ENCODE results near the gene ZBTB20. TPM values are rescaled to one million over a fixed set of nuclear protein-coding genes. Genes with fewer than 3 reads are reported as not detected.

ZBTB20 gene
- total and polyA plus RNA-seq, 10 of the 15 experiments (the other 5 are each of a cell fraction or from before 2014, with no cell fraction given), result 0.20 to 5.5 (median 2.2) TPM

DNA sequence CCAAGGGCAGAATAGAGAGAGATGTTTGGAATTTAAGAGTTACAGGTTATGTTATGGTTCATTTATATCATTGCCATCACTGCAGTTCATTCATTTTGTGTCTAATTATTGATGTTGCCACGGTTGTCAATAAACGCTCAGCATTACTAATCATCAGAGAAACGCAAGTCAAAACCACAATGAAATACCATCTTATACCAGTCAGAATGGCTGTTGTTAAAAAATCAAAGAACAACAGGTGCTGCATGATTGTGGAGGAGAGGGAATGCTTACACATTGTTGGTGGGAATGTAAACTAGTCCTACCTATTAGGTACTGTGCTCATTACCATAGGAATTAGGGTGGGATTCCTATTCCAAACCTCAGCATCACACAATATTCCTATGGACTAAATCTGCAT is 502.7 kb downstream of the ZBTB20 start:
- WGBS (ENCODE audit: insufficient coverage, insufficient replicate concordance, low lambda C conversion rate, missing lambda C conversion rate), result 90% methylated on average over 3 of the region's 3 CpGs
- intact Hi-C loops (cut with micrococcal nuclease; ENCODE audit: unreplicated experiment) (no loop called here), in situ Hi-C loops (cut with MboI) (no loop called here)
- FAIRE-seq (no peak), DNase-seq (ENCODE audit: low read depth, low spot score) (no peak), ATAC-seq (no peak)
- H3K27me3 ChIP-seq (replicated peaks in 1 of 2; ENCODE audit: control insufficient read depth in 2 of 2, insufficient read depth in 2 of 2, low read length in 1 of 2), result no peaks in the 10 kb centered on the region
- ChIA-PET RAD21 (ENCODE audit: unreplicated experiment) (no interaction called here), SMC1A (ENCODE audit: uncharacterized antibody, unreplicated experiment) (interaction anchor here (0.7 kb wide), 1 partner anchor 26 kb away, joined by 3 read pairs; no protein-coding TSS in a partner anchor), CTCF (no interaction called here), POLR2A (no interaction called here)
- no peaks in the 10 kb centered on the region for H4K20me1 ChIP-seq (ENCODE audit: control insufficient read depth, insufficient read depth)
- no peaks in the 10 kb centered on the region for H3K4me1 ChIP-seq (ENCODE audit: control insufficient read depth, insufficient read depth, low read length)
- no peak overlapping the region for H3K4me2 ChIP-seq (ENCODE audit: control insufficient read depth, insufficient read depth)
- H2AFZ ChIP-seq (ENCODE audit: control insufficient read depth, low read depth, low read length), result no peak overlapping the region
- TF ChIP-seq IRF4 (IDR thresholded peaks at IDR 0.05; ENCODE audit: low read depth, low read length) (no peak), JUND (IDR thresholded peaks at IDR 0.05; ENCODE audit: low read depth, low read length) (no peak), SMAD1 (IDR thresholded peaks at IDR 0.05; ENCODE audit: low read depth, partially characterized antibody) (no peak), KAT2A (conservative IDR thresholded peaks at IDR 0.05; ENCODE audit: control insufficient read depth, low read depth, low read length) (no peak), CBX3 (IDR thresholded peaks at IDR 0.05; ENCODE audit: borderline replicate concordance, low read depth) (no peak), TARDBP (IDR thresholded peaks at IDR 0.05; ENCODE audit: borderline replicate concordance) (no peak), BMI1 (IDR thresholded peaks at IDR 0.05; ENCODE audit: borderline replicate concordance) (no peak), EZH2 (IDR thresholded peaks at IDR 0.05; ENCODE audit: borderline replicate concordance, control insufficient read depth, low read depth, low read length) (no peak), ATF7 (IDR thresholded peaks at IDR 0.05; ENCODE audit: low read depth) (no peak), JUNB (IDR thresholded peaks at IDR 0.05) (no peak), CHD1 (IDR thresholded peaks at IDR 0.05; ENCODE audit: low read depth, low read length) (no peak), POLR2A (IDR thresholded peaks at IDR 0.05; ENCODE audit: low read depth, low read length) (no peak), CREM (IDR thresholded peaks at IDR 0.05; ENCODE audit: low read depth) (no peak), FOS (IDR thresholded peaks at IDR 0.05; ENCODE audit: borderline replicate concordance, extremely low read depth, insufficient read length) (no peak)
- TF ChIP-seq, protein P1, sequence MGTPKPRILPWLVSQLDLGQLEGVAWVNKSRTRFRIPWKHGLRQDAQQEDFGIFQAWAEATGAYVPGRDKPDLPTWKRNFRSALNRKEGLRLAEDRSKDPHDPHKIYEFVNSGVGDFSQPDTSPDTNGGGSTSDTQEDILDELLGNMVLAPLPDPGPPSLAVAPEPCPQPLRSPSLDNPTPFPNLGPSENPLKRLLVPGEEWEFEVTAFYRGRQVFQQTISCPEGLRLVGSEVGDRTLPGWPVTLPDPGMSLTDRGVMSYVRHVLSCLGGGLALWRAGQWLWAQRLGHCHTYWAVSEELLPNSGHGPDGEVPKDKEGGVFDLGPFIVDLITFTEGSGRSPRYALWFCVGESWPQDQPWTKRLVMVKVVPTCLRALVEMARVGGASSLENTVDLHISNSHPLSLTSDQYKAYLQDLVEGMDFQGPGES (IDR thresholded peaks at IDR 0.05), result no peak
- TF ChIP-seq, protein P2, sequence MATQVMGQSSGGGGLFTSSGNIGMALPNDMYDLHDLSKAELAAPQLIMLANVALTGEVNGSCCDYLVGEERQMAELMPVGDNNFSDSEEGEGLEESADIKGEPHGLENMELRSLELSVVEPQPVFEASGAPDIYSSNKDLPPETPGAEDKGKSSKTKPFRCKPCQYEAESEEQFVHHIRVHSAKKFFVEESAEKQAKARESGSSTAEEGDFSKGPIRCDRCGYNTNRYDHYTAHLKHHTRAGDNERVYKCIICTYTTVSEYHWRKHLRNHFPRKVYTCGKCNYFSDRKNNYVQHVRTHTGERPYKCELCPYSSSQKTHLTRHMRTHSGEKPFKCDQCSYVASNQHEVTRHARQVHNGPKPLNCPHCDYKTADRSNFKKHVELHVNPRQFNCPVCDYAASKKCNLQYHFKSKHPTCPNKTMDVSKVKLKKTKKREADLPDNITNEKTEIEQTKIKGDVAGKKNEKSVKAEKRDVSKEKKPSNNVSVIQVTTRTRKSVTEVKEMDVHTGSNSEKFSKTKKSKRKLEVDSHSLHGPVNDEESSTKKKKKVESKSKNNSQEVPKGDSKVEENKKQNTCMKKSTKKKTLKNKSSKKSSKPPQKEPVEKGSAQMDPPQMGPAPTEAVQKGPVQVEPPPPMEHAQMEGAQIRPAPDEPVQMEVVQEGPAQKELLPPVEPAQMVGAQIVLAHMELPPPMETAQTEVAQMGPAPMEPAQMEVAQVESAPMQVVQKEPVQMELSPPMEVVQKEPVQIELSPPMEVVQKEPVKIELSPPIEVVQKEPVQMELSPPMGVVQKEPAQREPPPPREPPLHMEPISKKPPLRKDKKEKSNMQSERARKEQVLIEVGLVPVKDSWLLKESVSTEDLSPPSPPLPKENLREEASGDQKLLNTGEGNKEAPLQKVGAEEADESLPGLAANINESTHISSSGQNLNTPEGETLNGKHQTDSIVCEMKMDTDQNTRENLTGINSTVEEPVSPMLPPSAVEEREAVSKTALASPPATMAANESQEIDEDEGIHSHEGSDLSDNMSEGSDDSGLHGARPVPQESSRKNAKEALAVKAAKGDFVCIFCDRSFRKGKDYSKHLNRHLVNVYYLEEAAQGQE (IDR thresholded peaks at IDR 0.05; ENCODE audit: low read depth, low read length), result no peak
- no peak overlapping the region for H3K27ac ChIP-seq (ENCODE audit: control insufficient read depth, insufficient read depth)
- no peak overlapping the region for H3K9ac ChIP-seq (ENCODE audit: control insufficient read depth, insufficient read depth, low read length)
- H3K4me3 ChIP-seq, result no peak overlapping the region
- H3K79me2 ChIP-seq (ENCODE audit: control insufficient read depth, insufficient read depth, low read length), result no peaks in the 10 kb centered on the region
- no peaks in the 10 kb centered on the region for H3K36me3 ChIP-seq (ENCODE audit: control insufficient read depth in 2 of 2, insufficient read depth in 2 of 2, low read length in 1 of 2)
- no peaks in the 10 kb centered on the region for H3K9me3 ChIP-seq (replicated peaks; ENCODE audit: control insufficient read depth, insufficient read depth, low read length)
- BruUV-seq (replicated peaks), result no TSS peak
